GM19467 (cell line): ENCODE measurements around the gene CRYGA.
"Not testable (repeated sequence)": the region's sequence is repeated elsewhere in the genome, so short reads cannot be mapped to it uniquely, and the experiment has no call there.

Experiments used
- ATAC-seq: cut with Tn5 transposase; IDR thresholded peaks from one replicate; pipeline ENCODE4 v1.9.1; 2021; ENCODE audit warnings: mild to moderate bottlenecking, moderate library complexity; ENCODE audit not compliant: unreplicated experiment

The CRYGA gene

GRCh38 chr2:208128136-208128535 lies 35.3 kb downstream of the CRYGA start:
- ATAC-seq, result no peak

- no peak for ATAC-seq
Observed at GRCh38 chr2:208127090-208127489, 36.3 kb downstream of the CRYGA start.

- no peak for ATAC-seq
Observed at GRCh38 chr2:208125251-208125650, 38.1 kb downstream of the CRYGA start.

GRCh38 chr2:208124013-208124715 lies 39.2 kb downstream of the CRYGA start, which contains the start of gene CRYGD:
TSS of gene CRYGD (minus strand) at chr2:208124524. CDS start at chr2:208124473, 51 bp downstream.
- ATAC-seq, result not testable (repeated sequence)

- no peak for ATAC-seq
Observed at GRCh38 chr2:208122248-208122647, 41.1 kb downstream of the CRYGA start.

- ATAC-seq, result no peak
Observed at GRCh38 chr2:208118918-208119317, 44.5 kb downstream of the CRYGA start.

- ATAC-seq, result not testable (repeated sequence)
Observed at GRCh38 chr2:208117390-208117789, 46.0 kb downstream of the CRYGA start.

- ATAC-seq, result no peak
Observed at GRCh38 chr2:208112969-208113368, 50.4 kb downstream of the CRYGA start.

- not testable (repeated sequence) for ATAC-seq
Observed at GRCh38 chr2:208112273-208112745, 51.1 kb downstream of the CRYGA start.
